ENCODE results near the gene ZNF425.
"Not testable (repeated sequence)": the region's sequence is repeated elsewhere in the genome, so short reads cannot be mapped to it uniquely, and the experiment has no call there.

ZNF425 gene

DNA sequence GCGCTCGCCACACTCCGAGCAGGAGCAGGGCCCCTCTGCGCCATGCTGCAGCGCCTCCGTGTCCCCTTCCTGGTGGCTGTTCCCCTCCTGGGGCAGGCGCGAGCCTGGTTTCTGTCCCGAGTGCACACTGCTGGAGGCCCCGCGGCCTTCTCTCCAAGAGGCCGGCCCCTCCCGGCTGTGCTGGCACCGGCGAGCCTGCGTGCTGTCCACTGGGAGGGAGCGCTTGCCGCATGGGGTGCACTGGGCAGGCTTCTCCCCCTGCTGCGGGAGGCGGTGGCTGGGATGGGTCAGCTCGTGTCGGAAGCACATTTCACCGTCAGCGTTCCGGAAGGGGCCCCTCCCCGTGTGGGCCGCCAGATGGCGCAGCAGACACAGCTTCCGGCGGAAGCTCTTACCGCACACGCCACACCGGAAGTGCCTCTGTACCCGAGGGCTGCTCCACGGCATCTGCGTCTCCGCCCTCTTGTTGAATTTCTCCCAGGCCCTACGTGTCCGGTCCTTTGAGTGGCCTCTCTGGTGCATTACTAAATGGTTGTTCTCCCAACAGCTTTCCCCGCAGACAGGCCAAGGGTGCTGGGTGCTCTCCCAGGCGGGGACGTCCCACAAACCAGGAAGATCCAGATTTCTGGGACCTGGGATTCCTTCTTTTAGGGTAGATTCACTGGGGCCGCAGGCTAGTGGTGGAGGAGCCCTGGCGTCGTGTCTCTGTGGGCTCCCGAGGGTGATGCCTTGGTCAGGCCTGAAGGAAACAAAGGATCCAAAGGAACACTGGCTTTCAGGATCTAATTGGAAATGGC is 54.3 kb downstream of the ZNF425 start:
- no peak for DNase-seq

- DNase-seq, result no peak
Observed at GRCh38 chr7:149071182-149071635, 54.9 kb downstream of the ZNF425 start.

DNA sequence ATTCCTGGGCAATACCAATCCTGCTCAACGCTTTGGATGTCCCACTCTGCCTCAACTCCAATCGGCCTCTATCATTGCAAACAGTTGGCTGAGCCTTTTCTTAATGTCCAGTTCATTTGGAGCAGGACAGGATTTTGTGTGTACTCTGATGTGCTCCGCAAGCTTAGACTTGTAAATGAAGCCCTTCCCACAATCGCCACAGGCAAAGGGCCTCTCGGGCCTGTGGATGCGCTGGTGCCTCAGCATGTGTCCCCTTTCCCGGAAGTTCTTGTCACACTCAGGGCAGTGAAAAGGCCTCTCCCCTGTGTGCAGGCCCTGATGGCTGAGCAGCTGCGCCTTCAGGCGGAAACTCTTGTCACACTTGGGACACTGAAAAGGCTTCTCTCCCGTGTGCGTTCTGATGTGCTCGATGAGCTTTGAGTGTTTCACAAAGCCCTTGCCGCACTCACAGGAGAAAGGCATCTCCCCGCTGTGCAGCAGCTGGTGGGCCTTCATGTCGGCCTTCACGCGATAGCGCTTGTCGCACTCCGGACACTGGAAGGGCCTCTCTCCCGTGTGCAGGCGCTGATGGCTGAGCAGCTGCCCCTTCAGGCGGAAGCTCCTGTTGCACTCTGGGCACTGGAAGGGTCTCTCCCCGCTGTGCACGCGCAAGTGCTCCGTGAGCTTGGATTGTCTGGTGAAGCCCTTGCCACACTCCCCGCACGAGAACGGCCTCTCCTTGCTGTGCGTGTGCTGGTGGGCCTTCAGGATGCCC is 55.6 kb downstream of the ZNF425 start:
- no peak for DNase-seq

- DNase-seq, result no peak
Observed at GRCh38 chr7:149067869-149068268, 58.3 kb downstream of the ZNF425 start.

- no peak for DNase-seq
Observed at GRCh38 chr7:149063476-149063875, 62.6 kb downstream of the ZNF425 start.

DNA sequence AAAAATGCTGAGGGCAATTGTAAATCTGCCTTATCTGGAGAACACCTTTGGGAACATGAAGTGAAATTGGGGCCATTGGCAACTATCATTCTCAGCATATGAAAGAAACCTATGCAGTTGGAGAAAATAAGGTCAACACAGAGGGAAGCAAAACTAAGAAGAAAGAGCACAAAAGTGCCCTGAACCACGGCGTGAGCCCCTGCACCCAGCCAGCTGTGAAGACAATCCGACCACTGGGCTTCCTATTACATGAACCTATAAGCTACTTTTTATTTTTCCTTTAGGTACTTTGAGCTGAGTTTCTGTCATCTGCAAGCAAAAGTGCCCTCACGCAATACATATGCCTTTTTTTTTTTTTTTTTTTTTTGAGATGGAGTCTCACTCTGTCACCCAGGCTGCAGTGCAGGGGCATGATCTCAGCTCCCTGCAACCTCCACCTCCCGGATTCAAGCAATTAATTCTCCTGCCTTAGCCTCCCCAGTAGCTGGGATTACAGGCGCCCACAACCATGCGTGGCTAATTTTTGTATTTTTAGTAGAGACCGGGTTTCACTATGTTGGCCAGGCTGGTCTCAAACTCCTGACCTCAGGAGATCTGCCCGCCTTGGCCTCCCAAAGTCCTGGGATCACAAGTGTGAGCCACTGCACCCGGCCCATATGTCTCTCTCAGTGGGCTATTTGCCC is 63.8 kb downstream of the ZNF425 start:
- not testable (repeated sequence) for DNase-seq

- DNase-seq, result no peak
Observed at GRCh38 chr7:149060156-149060555, 66.0 kb downstream of the ZNF425 start.

DNA sequence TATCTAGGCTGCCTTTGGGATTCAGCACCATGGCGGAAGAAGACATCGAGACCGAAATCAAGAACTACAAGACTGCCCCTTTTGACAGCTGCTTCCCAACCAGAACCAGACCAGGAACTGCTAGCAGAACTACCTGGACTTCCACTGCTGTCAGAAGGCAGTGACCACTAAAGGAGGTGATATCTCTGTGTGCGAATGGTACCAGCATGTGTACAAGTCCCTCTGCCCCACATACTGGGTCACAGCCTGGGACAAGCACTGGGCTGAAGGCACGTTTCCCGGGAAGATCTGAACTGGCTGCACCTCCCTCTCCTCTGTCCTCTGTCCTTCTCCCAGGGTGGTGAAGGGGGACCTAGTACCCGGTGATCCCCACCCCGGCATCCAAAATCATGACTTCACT is 72.2 kb downstream of the ZNF425 start:
- DNase-seq, result no peak

- DNase-seq, result no peak
Observed at GRCh38 chr7:149053384-149053783, 72.7 kb downstream of the ZNF425 start.
